Panc1 (cell line): Measurements from ENCODE around the gene HELZ2. TPM values are rescaled to one million over a fixed set of nuclear protein-coding genes. Genes with fewer than 3 reads are reported as not detected.

Experiments used
- ATAC-seq: fragments of 200-7000 bp; cut with Tn5 transposase; 2 replicates; pipeline ENCODE4 v1.9.1; 2020; ENCODE audit warnings: mild to moderate bottlenecking, moderate library complexity
- BruUV-seq: library from RNA; stranded (reverse); fragments of 400-500 nt; replicated peaks from 2 replicates; lab custom pipeline; 2021; lab: Mats Ljungman, UMichigan
- CTCF ChIA-PET: fragments of 300-600 bp; sonication (Branson Sonifier 250); formaldehyde crosslinking; loops from one replicate; lab custom pipeline; 2022; ENCODE audit warnings: antibody characterized with exemption; lab: Charles Lee
- POLR2A ChIA-PET: fragments of 300-600 bp; sonication (Branson Sonifier 250); formaldehyde crosslinking; loops from one replicate; lab custom pipeline; 2022; ENCODE audit warnings: antibody characterized with exemption; lab: Charles Lee
- DNase-seq: peaks from one replicate; pipeline ENCODE4 v3.0.0-alpha.2; 2010; ENCODE audit warnings: low read depth, low spot score
- H3K27ac ChIP-seq: 2 replicates; pipeline ENCODE4 v1.5.1; 2011; ENCODE audit warnings: mild to moderate bottlenecking, low read length, inconsistent platforms
- H3K27me3 ChIP-seq: fragments of 200-500 bp; sonication (Bioruptor generic); 2 replicates; pipeline ENCODE4 v1.6.0; 2014; ENCODE audit warnings: low read length, inconsistent platforms; ENCODE audit not compliant: control insufficient read depth, insufficient read depth
- H3K36me3 ChIP-seq: fragments of 200-500 bp; sonication (Bioruptor generic); 2 replicates; pipeline ENCODE4 v1.5.1; 2014; ENCODE audit warnings: inconsistent platforms, mild to moderate bottlenecking, low read length, moderate library complexity; ENCODE audit not compliant: control insufficient read depth, insufficient read depth
- H3K4me1 ChIP-seq: 2 replicates; pipeline ENCODE4 v1.5.1; 2011; ENCODE audit warnings: inconsistent platforms, mild to moderate bottlenecking, low read length, moderate library complexity; ENCODE audit not compliant: control insufficient read depth, insufficient read depth
- H3K4me3 ChIP-seq, 2 experiments: 2 replicates each; pipeline ENCODE4 v1.5.1; 2011 to 2012; ENCODE audit warnings: low read depth in 2 of 2, low read length in 2 of 2, mild to moderate bottlenecking in 2 of 2, inconsistent platforms in 1 of 2, moderate library complexity in 1 of 2
- H3K9me3 ChIP-seq: fragments of 200-500 bp; sonication (Bioruptor generic); 2 replicates; pipeline ENCODE4 v1.5.1; 2014; ENCODE audit warnings: low read depth, mild to moderate bottlenecking, inconsistent platforms, low read length, moderate library complexity; ENCODE audit not compliant: control insufficient read depth, insufficient read depth
- CTCF ChIP-seq: fragments of 450-650 bp; IDR thresholded peaks from 2 replicates; pipeline ENCODE4 v1.5.1; 2017; ENCODE audit warnings: mild to moderate bottlenecking
- POLR2AphosphoS5 ChIP-seq: IDR thresholded peaks from 2 replicates; pipeline ENCODE4 v1.6.1; 2012; ENCODE audit warnings: mild to moderate bottlenecking, low read depth, low read length, moderate library complexity
- SIN3A ChIP-seq: IDR thresholded peaks from 2 replicates; pipeline ENCODE4 v1.6.1; 2012; ENCODE audit warnings: low read depth, mild to moderate bottlenecking, low read length, moderate library complexity, borderline replicate concordance; ENCODE audit not compliant: insufficient read depth
- TCF7L2 ChIP-seq: IDR thresholded peaks from 2 replicates; pipeline ENCODE4 v1.6.1; 2011; ENCODE audit warnings: mild to moderate bottlenecking, low read depth, low read length, inconsistent platforms
- in situ Hi-C: cut with HindIII; loops from 2 replicates; pipeline ENCODE4 v1.10.0; 2016; ENCODE audit warnings: low sequenced_read_pairs, low pct_unique_long_range_greater_than_20kb
- intact Hi-C: fragments of 100-400 bp; cut with micrococcal nuclease; formaldehyde crosslinking; loops from one replicate; pipeline ENCODE4 v1.10.0; 2022; ENCODE audit not compliant: unreplicated experiment
- total RNA-seq: library from RNA; stranded (reverse); gene quantifications from one replicate; pipeline ENCODE4 v1.2.1, GENCODE V29; 2021; ENCODE audit not compliant: unreplicated experiment
- TF ChIP-seq, protein P1 (sequence below), 2 experiments: IDR thresholded peaks; 2 replicates each; pipeline ENCODE4 v1.6.1; 2011 to 2012; ENCODE audit warnings: low read depth in 2 of 2, control low read depth in 1 of 2, low read length in 1 of 2, mild to moderate bottlenecking in 1 of 2, moderate library complexity in 1 of 2; ENCODE audit not compliant: insufficient read depth in 1 of 2

Gene HELZ2
- total RNA-seq, 1 experiment from 2014 or later: 41.5 TPM

DNA sequence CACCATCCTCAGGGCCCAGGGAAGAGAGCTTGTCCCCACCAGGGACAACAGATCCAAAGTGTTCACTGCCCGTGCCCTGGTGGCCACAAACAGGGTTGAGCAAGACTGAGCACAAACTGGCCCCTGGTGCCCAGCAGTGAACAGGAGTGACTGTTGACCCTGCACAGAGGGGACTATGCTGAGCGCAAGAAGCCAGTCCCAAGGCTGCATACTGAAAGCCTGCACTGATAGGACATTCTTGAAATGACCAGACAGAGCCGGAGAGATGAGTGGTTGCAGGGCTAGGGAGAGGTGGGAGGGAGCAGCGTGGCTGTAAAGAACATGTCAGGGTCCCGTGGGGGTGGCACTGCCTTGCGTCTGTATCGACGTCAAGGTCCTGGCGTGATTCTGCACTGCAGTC lies 23.0 kb downstream of the HELZ2 start:
- Histone ChIP-seq H3K9me3 (no peaks in the 10 kb centered on the region), H3K36me3 (no peaks in the 10 kb centered on the region), H3K4me3 (no peak overlapping the region), H3K4me1 (peaks cover 14% of the 10 kb centered on the region), H3K27me3 (no peaks in the 10 kb centered on the region), H3K27ac (no peak overlapping the region)
- TF ChIP-seq CTCF: no peak
- in situ Hi-C loops (no loop called here), intact Hi-C loops (no loop called here)
- POLR2A ChIA-PET: no interaction called here
- ATAC-seq (no peak), DNase-seq (no peak)
- no TSS peak for BruUV-seq
- CTCF ChIA-PET: no interaction called here

- DNase-seq: no peak
- no peak for ATAC-seq
- ChIA-PET CTCF (interaction anchor here (0.6 kb wide), 1 partner anchor 97 kb away, joined by 3 read pairs; no protein-coding TSS in a partner anchor), POLR2A (no interaction called here)
- intact Hi-C loops: no loop called here
- Histone ChIP-seq H3K36me3 (no peaks in the 10 kb centered on the region), H3K9me3 (no peaks in the 10 kb centered on the region), H3K4me1 (peaks cover 18% of the 10 kb centered on the region), H3K4me3 (no peak overlapping the region), H3K27ac (no peak overlapping the region), H3K27me3 (no peaks in the 10 kb centered on the region)
- no peak for TF ChIP-seq POLR2AphosphoS5
- TF ChIP-seq TCF7L2: no peak
- no peak for TF ChIP-seq CTCF
- no peak for TF ChIP-seq SIN3A
- TF ChIP-seq, protein P1, sequence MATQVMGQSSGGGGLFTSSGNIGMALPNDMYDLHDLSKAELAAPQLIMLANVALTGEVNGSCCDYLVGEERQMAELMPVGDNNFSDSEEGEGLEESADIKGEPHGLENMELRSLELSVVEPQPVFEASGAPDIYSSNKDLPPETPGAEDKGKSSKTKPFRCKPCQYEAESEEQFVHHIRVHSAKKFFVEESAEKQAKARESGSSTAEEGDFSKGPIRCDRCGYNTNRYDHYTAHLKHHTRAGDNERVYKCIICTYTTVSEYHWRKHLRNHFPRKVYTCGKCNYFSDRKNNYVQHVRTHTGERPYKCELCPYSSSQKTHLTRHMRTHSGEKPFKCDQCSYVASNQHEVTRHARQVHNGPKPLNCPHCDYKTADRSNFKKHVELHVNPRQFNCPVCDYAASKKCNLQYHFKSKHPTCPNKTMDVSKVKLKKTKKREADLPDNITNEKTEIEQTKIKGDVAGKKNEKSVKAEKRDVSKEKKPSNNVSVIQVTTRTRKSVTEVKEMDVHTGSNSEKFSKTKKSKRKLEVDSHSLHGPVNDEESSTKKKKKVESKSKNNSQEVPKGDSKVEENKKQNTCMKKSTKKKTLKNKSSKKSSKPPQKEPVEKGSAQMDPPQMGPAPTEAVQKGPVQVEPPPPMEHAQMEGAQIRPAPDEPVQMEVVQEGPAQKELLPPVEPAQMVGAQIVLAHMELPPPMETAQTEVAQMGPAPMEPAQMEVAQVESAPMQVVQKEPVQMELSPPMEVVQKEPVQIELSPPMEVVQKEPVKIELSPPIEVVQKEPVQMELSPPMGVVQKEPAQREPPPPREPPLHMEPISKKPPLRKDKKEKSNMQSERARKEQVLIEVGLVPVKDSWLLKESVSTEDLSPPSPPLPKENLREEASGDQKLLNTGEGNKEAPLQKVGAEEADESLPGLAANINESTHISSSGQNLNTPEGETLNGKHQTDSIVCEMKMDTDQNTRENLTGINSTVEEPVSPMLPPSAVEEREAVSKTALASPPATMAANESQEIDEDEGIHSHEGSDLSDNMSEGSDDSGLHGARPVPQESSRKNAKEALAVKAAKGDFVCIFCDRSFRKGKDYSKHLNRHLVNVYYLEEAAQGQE (IDR thresholded peaks at IDR 0.05; ENCODE audit: insufficient read depth in 1 of 2, low read depth in 2 of 2, low read length in 1 of 2): no peak
- in situ Hi-C loops: no loop called here
- BruUV-seq: no TSS peak
Observed at GRCh38 chr20:63549679-63550282, 24.3 kb downstream of the HELZ2 start.
